Smooth muscle cell of trachea (primary cell): Measurements from ENCODE around the gene RNF148. TPM values are rescaled to one million over a fixed set of nuclear protein-coding genes. Genes with fewer than 3 reads are reported as not detected.

Source experiments
- total RNA-seq: library from RNA; depleted of rRNA; stranded (reverse); fragments of >200 nt; gene quantifications from 2 replicates; pipeline ENCODE4 v1.2.1, GENCODE V29; 2014

The RNF148 gene
- 0.33 and 1.3 TPM in 2 replicates for total RNA-seq

GRCh38 chr7:122702872-122703510, at the start of gene RNF148:
Gene RNF148, minus strand, starts transcription at chr7:122702922. Its CDS starts 172 bp downstream, at chr7:122702750.

GRCh38 chr7:122699017-122699416, 3.7 kb downstream of the RNF148 start, which contains the start of gene RNF133:
Gene RNF133, minus strand, starts transcription at chr7:122699117. Its CDS starts 199 bp downstream, at chr7:122698918.

Other genes starting within 250 kb of the RNF148 start
- gene RNF133, start 3.8 kb downstream of the RNF148 start, total RNA-seq, result 0.33 and 0.73 TPM in 2 replicates
- 25.3 and 29.1 TPM in 2 replicates for gene CADPS2, start 183.5 kb upstream of the RNF148 start, total RNA-seq